Aorta (tissue), 5 donors: Measurements from ENCODE around the gene ROPN1L. TPM values are rescaled to one million over a fixed set of nuclear protein-coding genes. Genes with fewer than 3 reads are reported as not detected.

Experiments used
- ATAC-seq: fragments of 200-7000 bp; cut with Tn5 transposase; one replicate; pipeline ENCODE4 v1.9.1; 2022; ENCODE audit warnings: moderate library complexity; ENCODE audit not compliant: low FRiP score
- DNase-seq, 2 donors: peaks; one replicate each; pipeline ENCODE4 v3.0.0-alpha.2; 2020
- H3K27ac ChIP-seq, 2 donors: one replicate each; pipeline ENCODE4 v1.5.1; 2013; ENCODE audit warnings: low read length in 2 of 2, mild to moderate bottlenecking in 2 of 2, moderate library complexity in 2 of 2, control low read depth in 1 of 2, inconsistent platforms in 1 of 2, low read depth in 1 of 2
- H3K27me3 ChIP-seq, 2 donors: one replicate each; pipeline ENCODE4 v1.6.1; 2013; ENCODE audit warnings: control low read depth in 1 of 2, low read length in 1 of 2, mild to moderate bottlenecking in 1 of 2, moderate library complexity in 1 of 2; ENCODE audit not compliant: insufficient read depth in 2 of 2, control insufficient read depth in 1 of 2
- H3K36me3 ChIP-seq, 2 donors: one replicate each; pipeline ENCODE4 v1.6.1; 2013; ENCODE audit warnings: control low read depth in 1 of 2, low read length in 1 of 2, mild to moderate bottlenecking in 1 of 2; ENCODE audit not compliant: insufficient read depth in 2 of 2, control insufficient read depth in 1 of 2
- H3K4me1 ChIP-seq, 2 donors: one replicate each; pipeline ENCODE4 v1.6.1; 2013; ENCODE audit warnings: low read length in 2 of 2, control low read depth in 1 of 2, mild to moderate bottlenecking in 1 of 2, moderate library complexity in 1 of 2; ENCODE audit not compliant: insufficient read depth in 2 of 2, control insufficient read depth in 1 of 2
- H3K4me3 ChIP-seq, 2 donors: one replicate each; pipeline ENCODE4 v1.5.1; 2013; ENCODE audit warnings: low read length in 2 of 2, control low read depth in 1 of 2, mild to moderate bottlenecking in 1 of 2
- H3K9me3 ChIP-seq: one replicate; pipeline ENCODE4 v1.6.1; 2013; ENCODE audit warnings: mild to moderate bottlenecking, low read length; ENCODE audit not compliant: control insufficient read depth
- WGBS, 2 donors: extraction: QIAGEN DNeasy Blood & Tissue Kit; methylation state at CpG; one replicate each; pipeline ENCODE4 v1.1.7; 2013; 5-methylcytosine and 5-hydroxymethylcytosine counted together
- intact Hi-C, 2 donors: fragments of 100-400 bp; cut with DNase I; formaldehyde crosslinking; loops; one replicate each; pipeline versions ENCODE4 v1.14.2 to v1.15.0; 2022
- polyA plus RNA-seq, 2 donors: library from polyadenylated mRNA; stranded (reverse); fragments of 200-250 nt; gene quantifications; one replicate each; pipeline ENCODE4 v1.2.3, GENCODE V29; 2013
- total RNA-seq, 2 donors: library from RNA; stranded (reverse); fragmentation: NEBNext Ultra II Directional; extraction: Animal tissue kit (Norgen Biotek cat#: 25700); gene quantifications; one replicate each; pipeline ENCODE4 v1.2.1, GENCODE V29; 2021
- donor health status: healthy with polysubstance abuse.
- donor health status: Bipolar disorder and iron deficiency.
- donor health status: DM: no; HTN: no; CAD: no.
- donor health status: DM: no; HTN: no; CAD: no.
- donor health status: DM: yes; HTN: yes; CAD: no.

Gene ROPN1L
- total and polyA plus RNA-seq, 4 donors = 0.68 to 0.88 TPM; not detected in 2

DNA sequence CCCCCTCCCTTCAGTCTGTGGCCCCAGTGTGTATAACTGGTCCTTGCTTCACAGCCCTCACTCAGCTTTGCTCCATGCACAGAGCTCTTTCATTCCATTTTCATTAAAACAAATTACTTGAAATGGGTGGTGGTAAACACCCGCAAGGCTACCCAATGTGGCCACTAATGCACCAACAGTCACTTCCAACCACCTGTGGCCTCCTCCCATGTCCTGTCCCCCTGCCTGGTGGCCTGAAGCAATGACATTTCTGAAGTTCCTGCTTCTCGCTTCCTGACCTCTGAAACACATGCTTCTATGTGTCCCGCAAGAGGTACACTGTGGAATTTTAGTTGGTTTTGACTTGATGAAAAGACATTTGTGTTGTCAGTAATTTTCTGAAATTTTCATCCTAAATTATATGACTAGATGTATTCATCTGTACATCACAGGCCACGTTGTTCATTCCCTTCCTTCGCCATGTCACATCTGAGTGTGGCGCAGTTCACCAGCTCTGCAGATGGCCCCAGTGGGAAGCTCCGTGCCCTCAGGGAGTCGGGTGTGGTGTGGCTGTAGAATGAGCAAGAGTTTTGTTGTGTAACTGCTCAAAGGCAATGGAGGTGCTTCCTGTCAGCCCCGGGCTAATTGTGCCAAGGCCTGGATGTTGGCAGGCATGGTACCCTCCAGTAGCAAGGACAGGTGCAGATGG is 9.6 kb downstream of the ROPN1L start:
- Histone ChIP-seq H3K4me1 (no peaks in the 10 kb centered on the region), H3K27ac (no peak overlapping the region), H3K27me3 (no peaks in the 10 kb centered on the region), H3K9me3 (no peaks in the 10 kb centered on the region), H3K36me3 (no peaks in the 10 kb centered on the region), H3K4me3 (no peak overlapping the region)
- 87% methylated on average over 9 of the region's 9 CpGs for WGBS, 2 donors
- intact Hi-C loops = no loop called here
- DNase-seq (no peak), ATAC-seq (no peak)

DNA sequence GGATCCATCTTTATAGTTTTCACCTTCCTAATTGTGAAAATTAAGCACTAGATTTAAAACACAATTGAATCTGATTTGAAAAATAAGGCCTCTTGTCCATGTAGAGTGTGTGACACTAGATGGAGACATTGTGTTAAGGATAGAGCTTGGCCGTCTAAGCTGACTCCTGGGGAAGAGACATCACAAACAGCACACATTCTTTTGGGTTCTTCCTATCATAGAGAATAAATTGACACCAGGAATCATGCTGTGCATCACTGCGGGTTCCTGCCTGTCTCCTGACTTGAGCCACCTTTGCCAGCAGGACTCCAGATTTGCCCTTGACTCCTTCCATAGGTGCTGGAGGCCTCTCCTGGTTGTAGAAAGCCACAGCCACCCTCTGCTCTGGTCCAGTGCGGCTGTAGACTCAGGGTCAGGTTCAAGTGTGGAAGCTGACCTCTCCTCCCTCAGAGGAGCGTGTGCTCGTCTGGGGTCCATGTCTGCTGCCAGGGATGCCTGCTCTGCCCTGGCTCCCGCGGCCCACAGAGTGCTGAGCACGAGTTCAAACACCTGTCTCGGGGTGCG is 11.2 kb downstream of the ROPN1L start:
- DNase-seq = no peak
- ATAC-seq = peak; percentile 90
- H3K4me3 ChIP-seq = no peak overlapping the region
- H3K27me3 ChIP-seq = no peaks in the 10 kb centered on the region
- intact Hi-C loops = loop anchor here (1.0 to 2.0 kb wide), 2 partner anchors 175 to 176 kb away; no protein-coding TSS in a partner anchor
- WGBS, 2 donors = 65% methylated on average over 10 of the region's 10 CpGs
- no peaks in the 10 kb centered on the region for H3K36me3 ChIP-seq
- H3K9me3 ChIP-seq = no peaks in the 10 kb centered on the region
- no peaks in the 10 kb centered on the region for H3K4me1 ChIP-seq
- no peak overlapping the region for H3K27ac ChIP-seq

DNA sequence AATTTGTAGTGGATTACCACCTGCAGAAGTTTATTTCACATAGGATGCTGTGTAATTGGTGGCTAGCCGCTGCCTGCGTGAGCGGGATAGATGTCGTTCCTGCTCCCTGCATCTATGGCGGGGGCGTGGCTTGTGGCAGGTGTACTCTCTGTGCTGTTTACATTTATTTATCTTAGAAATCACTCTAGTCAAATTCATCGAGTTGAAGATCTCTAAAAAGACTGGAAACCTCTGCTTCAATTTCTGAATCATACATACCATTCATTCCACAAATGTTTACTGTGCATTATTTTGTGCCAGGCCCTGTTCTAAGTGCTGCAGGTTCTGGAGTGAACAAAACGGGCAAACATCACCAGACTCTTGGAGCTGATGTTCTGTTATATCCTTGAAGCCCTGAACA is 11.9 kb downstream of the ROPN1L start:
- H3K27me3 ChIP-seq = no peaks in the 10 kb centered on the region
- H3K4me1 ChIP-seq = no peaks in the 10 kb centered on the region
- H3K9me3 ChIP-seq = no peaks in the 10 kb centered on the region
- H3K36me3 ChIP-seq = no peaks in the 10 kb centered on the region
- no peak overlapping the region for H3K4me3 ChIP-seq
- 68 to 69% methylated on average over 8 of the region's 8 CpGs for WGBS, 2 donors
- intact Hi-C loops = loop anchor here (1.0 to 2.0 kb wide), 2 partner anchors 175 kb away; no protein-coding TSS in a partner anchor
- DNase-seq = no peak
- ATAC-seq = no peak
- H3K27ac ChIP-seq = peak overlapping the region in 1 of 2 donors; percentile 13

- Histone ChIP-seq H3K27me3 (no peaks in the 10 kb centered on the region), H3K9me3 (no peaks in the 10 kb centered on the region), H3K4me1 (no peaks in the 10 kb centered on the region), H3K27ac (no peak overlapping the region), H3K36me3 (no peaks in the 10 kb centered on the region), H3K4me3 (no peak overlapping the region)
- ATAC-seq (no peak), DNase-seq (no peak)
- intact Hi-C loops = no loop called here
- WGBS, 2 donors = 92 to 95% methylated on average over 19 of the region's 19 CpGs
Observed at GRCh38 chr5:10454591-10455276, 13.1 kb downstream of the ROPN1L start.

DNA sequence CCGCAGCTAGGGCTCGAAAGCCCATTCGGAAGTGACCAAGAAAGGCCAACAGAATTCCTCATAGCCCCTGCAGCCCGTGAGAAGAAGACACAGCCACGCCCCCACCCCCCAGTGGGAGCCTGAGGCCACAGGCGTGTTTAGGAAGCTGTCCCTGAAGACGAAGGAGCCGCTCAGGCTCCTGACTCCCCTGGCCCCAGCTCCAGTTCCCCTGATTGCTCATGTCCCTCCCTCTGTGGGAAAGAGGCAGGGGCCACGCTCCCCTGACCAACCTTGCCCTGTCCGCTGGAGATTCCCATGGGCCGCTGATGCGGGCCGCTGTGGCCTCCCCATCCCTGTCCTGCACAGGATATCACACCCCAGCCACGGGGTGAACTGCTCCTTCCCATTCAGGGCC is 13.6 kb downstream of the ROPN1L start:
- H3K4me1 ChIP-seq = no peaks in the 10 kb centered on the region

DNA sequence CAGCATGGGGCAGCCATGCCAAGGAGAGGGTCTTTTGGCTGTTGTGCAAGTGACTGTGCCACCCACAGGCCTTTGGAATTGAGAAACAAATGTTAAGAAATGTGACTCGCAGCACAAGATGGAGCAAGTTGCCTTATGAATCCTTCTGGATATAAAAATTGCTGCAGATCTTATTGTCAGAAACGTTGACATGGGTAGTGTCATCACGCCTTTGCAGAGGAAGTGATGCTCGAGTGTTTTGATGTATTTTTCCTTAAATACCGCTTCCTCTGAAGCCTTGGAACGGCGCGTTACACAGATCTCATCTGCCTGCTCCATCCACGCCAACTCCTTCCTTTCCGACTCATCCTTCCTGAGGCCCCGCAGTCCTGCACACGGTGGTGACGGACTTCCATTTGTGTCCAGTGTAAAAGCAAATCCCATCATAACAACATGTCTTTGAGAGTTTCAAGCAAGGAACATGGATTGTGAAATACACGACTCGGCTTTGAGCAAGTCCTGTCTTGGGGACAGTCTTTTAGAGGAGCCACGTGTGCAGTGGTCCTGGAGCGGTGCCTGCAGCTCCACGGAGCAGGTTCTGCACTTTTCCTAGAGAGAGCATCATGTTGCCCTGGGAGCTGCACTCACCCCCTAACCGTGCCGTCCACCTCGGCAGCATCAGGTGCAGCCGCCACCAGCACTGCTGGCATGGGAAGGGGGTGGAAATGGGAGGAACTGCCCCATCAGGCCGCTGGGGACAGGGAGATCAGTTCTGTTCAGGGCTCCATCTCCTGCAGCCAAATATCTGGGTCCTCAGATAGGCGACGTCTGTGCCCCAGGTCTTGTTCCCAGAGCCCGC is 15.1 kb downstream of the ROPN1L start:
- no peaks in the 10 kb centered on the region for H3K36me3 ChIP-seq
- H3K4me1 ChIP-seq = no peaks in the 10 kb centered on the region
- intact Hi-C loops = no loop called here
- no peak for DNase-seq
- no peak for ATAC-seq
- H3K4me3 ChIP-seq = no peak overlapping the region
- WGBS, 2 donors = 84% methylated on average over 26 of the region's 26 CpGs
- H3K9me3 ChIP-seq = no peaks in the 10 kb centered on the region
- H3K27me3 ChIP-seq = no peaks in the 10 kb centered on the region
- no peak overlapping the region for H3K27ac ChIP-seq

More for the DNA sequence above, 13.6 kb downstream of the ROPN1L start:
- Histone ChIP-seq H3K4me3 (no peak overlapping the region), H3K27ac (no peak overlapping the region), H3K36me3 (no peaks in the 10 kb centered on the region), H3K27me3 (no peaks in the 10 kb centered on the region), H3K9me3 (no peaks in the 10 kb centered on the region)
- DNase-seq = no peak
- intact Hi-C loops = no loop called here
- WGBS, 2 donors = 90 to 92% methylated on average over 14 of the region's 14 CpGs
- no peak for ATAC-seq

DNA sequence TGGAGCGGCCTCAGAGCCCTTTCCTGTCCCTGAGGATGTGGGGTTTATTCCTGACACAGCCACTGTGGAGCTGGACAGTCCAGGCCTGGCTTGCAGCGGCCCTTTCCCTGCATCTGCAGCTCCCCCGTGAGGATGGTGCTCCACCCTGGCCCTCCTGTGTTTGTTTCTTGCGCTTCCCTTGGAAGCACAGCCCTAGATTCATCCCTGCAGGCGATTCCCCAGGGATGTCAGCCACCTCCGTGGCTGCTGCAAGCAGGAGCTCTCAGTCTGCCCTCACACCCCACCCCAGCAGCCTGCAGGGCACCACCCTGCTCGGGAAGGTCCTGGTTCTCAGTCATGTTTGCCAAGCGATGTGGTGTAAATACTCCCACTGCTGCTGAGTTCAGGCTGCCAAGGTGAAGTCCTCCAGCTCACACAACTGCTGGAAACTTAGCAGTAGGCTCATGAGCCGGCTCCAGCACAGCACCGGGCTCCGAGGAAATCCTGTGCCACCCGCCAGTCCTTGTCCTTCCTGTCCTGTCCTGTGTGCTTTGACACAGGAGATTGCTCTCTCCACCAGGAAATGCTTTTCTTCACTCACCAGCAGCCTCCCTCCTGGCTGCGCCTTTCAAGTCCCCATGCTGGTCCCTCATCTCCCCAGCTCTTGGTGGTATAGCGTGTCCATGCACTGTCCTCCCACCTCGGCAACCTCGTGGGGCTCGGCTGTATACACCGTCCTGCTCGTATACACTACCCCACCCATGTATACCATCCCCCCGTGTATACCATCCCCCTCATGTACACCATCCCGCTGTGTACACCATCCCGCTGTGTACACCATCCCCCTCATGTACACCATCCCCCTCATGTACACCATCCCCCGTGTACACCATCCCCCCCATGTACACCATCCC is 16.2 kb downstream of the ROPN1L start:
- intact Hi-C loops = no loop called here
- 68 to 69% methylated on average over 23 of the region's 23 CpGs for WGBS, 2 donors
- Histone ChIP-seq H3K36me3 (no peaks in the 10 kb centered on the region), H3K4me3 (no peak overlapping the region), H3K27me3 (no peaks in the 10 kb centered on the region), H3K27ac (no peak overlapping the region), H3K4me1 (no peaks in the 10 kb centered on the region), H3K9me3 (no peaks in the 10 kb centered on the region)
- DNase-seq = no peak
- ATAC-seq = peak; percentile 4
